Activated T-helper 1 cell treated with anti-CD3 and anti-CD28 coated beads, Interleukin-2, amount 50 U/mL, for 16 hours (primary cell): ENCODE measurements around the gene SHROOM1.
A peak's percentile ranks its signal among the peaks of the same experiment; 100 is the strongest.
"Not testable (repeated sequence)": the region's sequence is repeated elsewhere in the genome, so short reads cannot be mapped to it uniquely, and the experiment has no call there.

Experiments
- DNase-seq, 2 donors: peaks; one replicate each; pipeline ENCODE4 v3.0.0-alpha.2; 2020; ENCODE audit warnings: low read depth in 1 of 2, low spot score in 1 of 2

The SHROOM1 gene, protein sequence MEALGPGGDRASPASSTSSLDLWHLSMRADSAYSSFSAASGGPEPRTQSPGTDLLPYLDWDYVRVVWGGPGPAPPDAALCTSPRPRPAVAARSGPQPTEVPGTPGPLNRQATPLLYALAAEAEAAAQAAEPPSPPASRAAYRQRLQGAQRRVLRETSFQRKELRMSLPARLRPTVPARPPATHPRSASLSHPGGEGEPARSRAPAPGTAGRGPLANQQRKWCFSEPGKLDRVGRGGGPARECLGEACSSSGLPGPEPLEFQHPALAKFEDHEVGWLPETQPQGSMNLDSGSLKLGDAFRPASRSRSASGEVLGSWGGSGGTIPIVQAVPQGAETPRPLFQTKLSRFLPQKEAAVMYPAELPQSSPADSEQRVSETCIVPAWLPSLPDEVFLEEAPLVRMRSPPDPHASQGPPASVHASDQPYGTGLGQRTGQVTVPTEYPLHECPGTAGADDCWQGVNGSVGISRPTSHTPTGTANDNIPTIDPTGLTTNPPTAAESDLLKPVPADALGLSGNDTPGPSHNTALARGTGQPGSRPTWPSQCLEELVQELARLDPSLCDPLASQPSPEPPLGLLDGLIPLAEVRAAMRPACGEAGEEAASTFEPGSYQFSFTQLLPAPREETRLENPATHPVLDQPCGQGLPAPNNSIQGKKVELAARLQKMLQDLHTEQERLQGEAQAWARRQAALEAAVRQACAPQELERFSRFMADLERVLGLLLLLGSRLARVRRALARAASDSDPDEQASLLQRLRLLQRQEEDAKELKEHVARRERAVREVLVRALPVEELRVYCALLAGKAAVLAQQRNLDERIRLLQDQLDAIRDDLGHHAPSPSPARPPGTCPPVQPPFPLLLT

GRCh38 chr5:132830436-132831094, at the start of gene SHROOM1:
TSS of gene SHROOM1 (minus strand) at chr5:132830647. CDS start at chr5:132826140, 4,507 bp downstream.
- DNase-seq: no peak

GRCh38 chr5:132877938-132878337, 47.5 kb upstream of the SHROOM1 start:
- DNase-seq: no peak

- DNase-seq: no peak
Measured at GRCh38 chr5:132877466-132877865, 47.0 kb upstream of the SHROOM1 start.

DNA sequence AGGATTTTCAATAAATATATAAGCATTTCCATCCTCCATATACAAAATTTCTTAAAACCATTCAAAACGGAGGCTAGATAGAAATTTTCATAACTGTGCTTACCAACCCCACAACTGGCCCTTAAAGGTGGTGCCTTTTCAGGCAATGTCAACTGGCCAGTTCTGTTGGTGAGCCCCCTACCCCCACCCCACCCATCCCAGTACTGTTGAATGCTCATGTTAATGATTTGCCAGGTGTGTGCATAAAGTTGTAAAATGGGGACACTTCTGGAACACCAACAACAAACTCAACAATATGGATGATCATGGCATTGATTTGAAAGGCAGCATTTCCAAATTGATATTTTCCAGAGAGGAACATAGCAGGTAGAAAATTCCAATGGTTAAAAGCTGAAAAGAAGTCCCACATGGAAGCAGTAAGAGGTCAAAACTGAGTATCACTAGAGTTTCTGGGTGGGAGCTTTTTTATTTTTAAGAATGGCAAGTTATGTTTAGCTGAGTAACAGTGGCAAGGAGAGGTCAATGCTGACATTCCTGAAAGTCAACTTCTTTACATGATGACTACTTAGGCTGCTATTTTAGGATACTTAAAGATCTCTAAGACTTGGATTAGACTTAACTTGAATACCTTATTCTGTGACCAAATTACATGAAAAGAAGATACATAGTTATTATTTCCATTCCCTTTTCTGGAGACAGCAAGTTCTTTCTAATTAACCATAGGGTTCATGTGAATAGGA, 45.7 kb upstream of the SHROOM1 start:
- DNase-seq: no peak

- DNase-seq: no peak
Measured at GRCh38 chr5:132873930-132874271, 43.5 kb upstream of the SHROOM1 start.

DNA sequence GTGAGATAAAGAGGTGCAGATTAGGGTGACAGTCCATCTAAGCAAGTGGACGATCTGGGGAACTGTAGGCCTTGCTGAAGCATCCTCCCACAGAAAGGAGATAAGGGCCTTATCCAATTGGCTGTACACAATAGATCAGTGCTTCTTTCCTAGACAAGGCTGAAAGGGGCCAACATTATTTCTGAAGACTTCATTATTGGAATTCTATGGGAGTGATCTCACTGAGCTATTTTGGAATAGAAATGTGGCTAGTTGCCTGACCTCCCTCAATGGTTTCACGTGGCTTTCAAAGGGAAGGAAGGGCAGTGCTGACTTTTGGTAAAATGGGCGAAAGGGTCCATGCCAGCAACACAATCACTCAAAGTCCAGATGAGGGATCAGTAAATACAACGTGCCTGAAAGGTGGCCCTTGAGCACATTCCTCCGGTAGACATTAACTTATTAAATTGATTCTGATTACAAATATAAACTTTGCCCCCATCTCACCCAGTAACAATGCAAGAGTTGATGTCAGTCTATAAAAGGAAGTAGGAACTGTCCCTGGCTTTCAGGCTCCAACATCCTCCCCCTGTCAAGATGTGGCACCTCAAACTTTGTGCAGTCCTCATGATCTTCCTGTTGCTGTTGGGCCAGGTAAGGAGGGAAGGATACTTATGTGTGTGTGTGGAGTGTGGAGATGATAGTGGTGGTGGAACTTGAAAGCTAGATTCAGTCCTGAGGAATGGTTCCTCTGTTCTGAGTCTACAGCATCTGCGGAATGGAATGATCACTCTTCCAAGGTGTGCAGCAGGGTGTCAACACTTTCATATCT, 42.9 kb upstream of the SHROOM1 start, which contains the start of gene LEAP2:
Gene LEAP2 (plus strand): TSS at position 550 of the 811 bp plus-strand sequence. CDS start 27 bp downstream, at position 577.
- no peak for DNase-seq

DNA sequence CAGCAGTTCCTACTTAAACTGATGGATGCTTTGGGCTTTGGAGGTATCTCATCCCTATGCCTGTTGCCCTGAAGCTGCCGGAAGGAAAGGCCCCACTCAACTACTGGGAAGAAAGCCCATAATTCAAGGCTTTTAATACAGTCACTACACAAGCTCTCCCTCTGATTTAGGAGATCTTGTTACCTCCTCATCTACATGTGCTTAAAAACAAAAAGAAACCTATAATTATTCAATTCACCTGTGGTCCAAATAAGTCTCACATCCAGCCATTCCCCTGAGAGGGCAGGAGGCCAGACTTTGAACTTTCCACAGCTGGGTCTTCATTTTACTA, 42.3 kb upstream of the SHROOM1 start:
- DNase-seq: no peak

DNA sequence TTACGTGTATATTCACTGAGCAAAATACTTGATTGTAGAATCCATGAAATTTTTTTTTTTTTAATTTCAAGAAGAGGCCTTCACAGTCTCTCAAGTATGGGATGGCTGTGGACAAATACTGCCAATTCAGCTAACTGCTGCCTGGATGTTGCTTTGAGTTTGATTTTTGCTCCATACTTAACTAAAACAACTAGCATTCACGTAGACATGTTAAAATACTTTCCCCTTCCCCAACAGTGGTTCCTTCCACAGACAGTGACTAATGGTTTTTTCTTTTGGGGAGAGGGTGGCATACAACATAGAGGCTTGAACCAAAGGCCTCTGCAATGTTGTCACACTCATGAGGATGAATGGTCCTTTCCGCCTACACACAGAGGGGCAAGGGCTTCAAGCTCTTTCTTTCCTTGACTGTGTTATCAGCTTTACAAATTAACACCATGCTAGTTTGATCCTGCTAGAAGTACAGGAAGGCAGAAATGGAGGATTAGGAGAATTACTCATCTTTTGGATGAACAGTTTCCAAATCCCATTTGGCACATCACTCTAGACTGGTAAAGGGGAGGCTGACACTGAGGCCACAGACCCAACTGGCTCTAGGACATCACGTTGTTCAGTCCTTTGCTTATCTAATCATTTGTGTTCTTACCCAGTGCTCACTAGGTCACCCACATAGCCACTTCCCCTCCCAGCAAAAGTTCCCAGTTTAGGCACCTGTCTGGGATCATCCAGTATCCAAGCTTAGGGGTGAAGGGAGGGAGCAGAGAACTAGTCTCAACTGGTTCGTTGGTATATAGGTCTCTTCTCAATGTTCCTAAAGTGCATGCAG, 41.2 kb upstream of the SHROOM1 start:
- DNase-seq: no peak

DNA sequence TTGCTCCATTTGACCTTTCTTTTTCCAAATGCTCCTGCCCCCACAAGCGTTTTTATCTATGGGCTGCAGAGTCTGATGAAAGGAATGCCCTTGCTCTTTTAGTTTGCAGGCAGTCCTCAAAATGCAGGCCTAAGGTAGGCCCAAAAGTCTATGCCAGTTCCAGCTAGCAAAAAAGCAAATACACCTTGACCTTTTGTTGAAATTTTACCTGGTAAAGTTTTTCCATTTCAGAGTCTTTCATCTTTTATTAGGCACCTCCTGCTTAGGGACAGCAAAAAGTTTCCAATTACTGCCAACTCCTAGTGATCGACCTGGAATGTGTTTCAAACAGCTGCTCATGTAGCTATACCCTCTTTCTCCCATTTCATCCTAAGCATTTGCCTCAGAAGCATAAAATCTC, 40.4 kb upstream of the SHROOM1 start:
- no peak for DNase-seq

DNA sequence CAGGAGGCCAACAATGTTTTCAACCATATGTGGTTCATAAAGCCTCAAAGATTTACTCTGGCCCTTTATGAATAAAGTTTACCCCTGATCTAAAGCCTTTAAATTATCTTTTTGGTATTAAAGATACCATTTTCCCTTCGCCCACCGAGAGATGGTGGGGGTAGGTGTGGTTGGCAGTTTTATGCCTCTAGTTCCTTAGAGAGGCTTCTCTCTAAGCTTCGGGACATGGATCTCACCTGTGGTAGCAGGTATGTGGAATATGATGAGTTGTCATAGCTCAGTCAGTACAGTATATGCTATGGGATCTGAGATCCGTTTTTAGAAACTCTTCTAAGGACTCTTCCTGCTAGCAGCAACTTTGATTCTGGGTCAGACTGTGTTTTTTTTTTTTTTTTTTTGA, 38.3 kb upstream of the SHROOM1 start:
- no peak for DNase-seq

GRCh38 chr5:132867046-132867451, 36.6 kb upstream of the SHROOM1 start:
- DNase-seq: no peak

- DNase-seq: peak; percentile 71 to 84
Measured at GRCh38 chr5:132866342-132867045, 36.0 kb upstream of the SHROOM1 start, which contains the start of the genes GDF9 and UQCRQ. TSS of gene GDF9 (minus strand) at chr5:132866469. CDS start at chr5:132864533, 1,936 bp downstream. TSS of gene UQCRQ (plus strand) at chr5:132866642. CDS start at chr5:132866882, 240 bp downstream.

GRCh38 chr5:132865668-132866341, 35.4 kb upstream of the SHROOM1 start:
- no peak for DNase-seq

DNA sequence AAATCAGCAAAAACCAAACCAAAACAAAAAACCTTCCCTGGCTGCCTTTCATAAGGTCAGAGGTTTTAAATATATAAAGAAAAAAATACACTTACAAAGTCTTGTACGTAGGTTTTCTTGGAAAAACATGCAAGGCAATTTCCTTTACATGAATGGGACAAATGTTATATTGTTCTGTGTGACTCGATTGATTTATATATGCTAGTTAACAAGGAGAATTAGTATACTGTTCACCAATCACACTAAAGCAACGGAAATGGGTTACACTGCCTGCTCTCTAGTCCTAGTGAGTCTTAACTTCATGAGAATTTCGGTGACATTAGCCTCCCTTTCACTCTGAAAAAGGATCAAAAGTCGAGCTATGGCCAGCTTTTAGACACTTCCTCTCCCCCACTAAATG, 30.3 kb upstream of the SHROOM1 start:
- no peak for DNase-seq

DNA sequence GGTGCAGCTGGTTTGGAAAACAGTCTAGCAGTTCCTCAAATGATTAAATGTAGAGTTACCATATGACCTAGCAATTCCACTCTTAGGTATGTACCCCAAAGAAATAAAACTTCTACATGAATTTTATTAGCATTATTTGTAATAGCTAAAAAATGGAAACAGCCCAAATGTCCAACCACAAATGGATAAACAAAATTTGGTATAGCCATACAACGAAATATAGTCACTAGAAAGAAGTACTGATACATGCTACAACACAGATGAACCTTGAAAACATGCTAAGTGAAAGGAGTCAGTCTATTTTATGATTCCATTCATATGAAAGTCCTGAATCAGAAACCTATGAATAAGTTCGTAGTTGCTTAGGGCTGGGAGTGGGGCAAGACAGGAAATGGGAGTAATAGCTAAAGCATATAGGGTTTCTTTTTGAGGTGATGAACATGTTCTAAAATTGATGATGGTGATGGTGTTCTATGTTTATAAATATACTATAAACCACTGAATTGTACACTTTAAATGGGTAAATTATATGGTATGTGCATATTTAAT, 29.5 kb upstream of the SHROOM1 start:
- no peak for DNase-seq

- no peak for DNase-seq
Measured at GRCh38 chr5:132856011-132856410, 25.6 kb upstream of the SHROOM1 start.

- not testable (repeated sequence) for DNase-seq
Measured at GRCh38 chr5:132854992-132855391, 24.5 kb upstream of the SHROOM1 start.

GRCh38 chr5:132854301-132854700, 23.9 kb upstream of the SHROOM1 start:
- DNase-seq: no peak
